T-helper 22 cell (primary cell): ENCODE measurements around the gene PNPLA7.
"Not testable (repeated sequence)": the region's sequence is repeated elsewhere in the genome, so short reads cannot be mapped to it uniquely, and the experiment has no call there.

Experiments
- DNase-seq: peaks from one replicate; pipeline ENCODE4 v3.0.0-alpha.2; 2020; ENCODE audit warnings: low read depth

PNPLA7 gene

GRCh38 chr9:137513801-137514570, 36.2 kb downstream of the PNPLA7 start:
- not testable (repeated sequence) for DNase-seq

GRCh38 chr9:137513136-137513535, 37.1 kb downstream of the PNPLA7 start:
- DNase-seq = not testable (repeated sequence)

GRCh38 chr9:137511758-137512463, 38.3 kb downstream of the PNPLA7 start:
- DNase-seq = no peak

GRCh38 chr9:137511126-137511525, 39.1 kb downstream of the PNPLA7 start:
- DNase-seq = not testable (repeated sequence)

GRCh38 chr9:137509198-137509597, 41.0 kb downstream of the PNPLA7 start:
- DNase-seq = no peak

- no peak for DNase-seq
Measured at GRCh38 chr9:137506702-137507171, 43.5 kb downstream of the PNPLA7 start.

- DNase-seq = no peak
Measured at GRCh38 chr9:137506274-137506673, 43.9 kb downstream of the PNPLA7 start.

- no peak for DNase-seq
Measured at GRCh38 chr9:137505421-137506140, 44.6 kb downstream of the PNPLA7 start.

- no peak for DNase-seq
Measured at GRCh38 chr9:137504432-137504777, 45.8 kb downstream of the PNPLA7 start.

- DNase-seq = no peak
Measured at GRCh38 chr9:137502008-137502911, 47.9 kb downstream of the PNPLA7 start.

GRCh38 chr9:137501457-137501856, 48.7 kb downstream of the PNPLA7 start:
- DNase-seq = no peak

- DNase-seq = no peak
Measured at GRCh38 chr9:137500666-137501397, 49.4 kb downstream of the PNPLA7 start.

- DNase-seq = no peak
Measured at GRCh38 chr9:137499858-137500661, 50.1 kb downstream of the PNPLA7 start.

GRCh38 chr9:137499416-137499815, 50.8 kb downstream of the PNPLA7 start:
- DNase-seq = no peak

- no peak for DNase-seq
Measured at GRCh38 chr9:137498720-137499150, 51.5 kb downstream of the PNPLA7 start.

GRCh38 chr9:137497921-137498719, 52.1 kb downstream of the PNPLA7 start:
- DNase-seq = no peak

- no peak for DNase-seq
Measured at GRCh38 chr9:137496601-137497375, 53.4 kb downstream of the PNPLA7 start.

- no peak for DNase-seq
Measured at GRCh38 chr9:137494550-137495351, 55.5 kb downstream of the PNPLA7 start.
